Panc1 (cell line): ENCODE results near the gene GSC2. TPM values are rescaled to one million over a fixed set of nuclear protein-coding genes. Genes with fewer than 3 reads are reported as not detected.

Experiments used
- ATAC-seq: fragments of 200-7000 bp; cut with Tn5 transposase; 2 replicates; pipeline ENCODE4 v1.9.1; 2020; ENCODE audit warnings: mild to moderate bottlenecking, moderate library complexity
- BruUV-seq: library from RNA; stranded (reverse); fragments of 400-500 nt; replicated peaks from 2 replicates; lab custom pipeline; 2021; lab: Mats Ljungman, UMichigan
- CTCF ChIA-PET: fragments of 300-600 bp; sonication (Branson Sonifier 250); formaldehyde crosslinking; loops from one replicate; lab custom pipeline; 2022; ENCODE audit warnings: antibody characterized with exemption; lab: Charles Lee
- POLR2A ChIA-PET: fragments of 300-600 bp; sonication (Branson Sonifier 250); formaldehyde crosslinking; loops from one replicate; lab custom pipeline; 2022; ENCODE audit warnings: antibody characterized with exemption; lab: Charles Lee
- DNase-seq: peaks from one replicate; pipeline ENCODE4 v3.0.0-alpha.2; 2010; ENCODE audit warnings: low read depth, low spot score
- H3K27ac ChIP-seq: 2 replicates; pipeline ENCODE4 v1.5.1; 2011; ENCODE audit warnings: mild to moderate bottlenecking, low read length, inconsistent platforms
- H3K27me3 ChIP-seq: fragments of 200-500 bp; sonication (Bioruptor generic); 2 replicates; pipeline ENCODE4 v1.6.0; 2014; ENCODE audit warnings: low read length, inconsistent platforms; ENCODE audit not compliant: control insufficient read depth, insufficient read depth
- H3K36me3 ChIP-seq: fragments of 200-500 bp; sonication (Bioruptor generic); 2 replicates; pipeline ENCODE4 v1.5.1; 2014; ENCODE audit warnings: inconsistent platforms, mild to moderate bottlenecking, low read length, moderate library complexity; ENCODE audit not compliant: control insufficient read depth, insufficient read depth
- H3K4me1 ChIP-seq: 2 replicates; pipeline ENCODE4 v1.5.1; 2011; ENCODE audit warnings: inconsistent platforms, mild to moderate bottlenecking, low read length, moderate library complexity; ENCODE audit not compliant: control insufficient read depth, insufficient read depth
- H3K4me3 ChIP-seq, 2 experiments: 2 replicates each; pipeline ENCODE4 v1.5.1; 2011 to 2012; ENCODE audit warnings: low read depth in 2 of 2, low read length in 2 of 2, mild to moderate bottlenecking in 2 of 2, inconsistent platforms in 1 of 2, moderate library complexity in 1 of 2
- H3K9me3 ChIP-seq: fragments of 200-500 bp; sonication (Bioruptor generic); 2 replicates; pipeline ENCODE4 v1.5.1; 2014; ENCODE audit warnings: low read depth, mild to moderate bottlenecking, inconsistent platforms, low read length, moderate library complexity; ENCODE audit not compliant: control insufficient read depth, insufficient read depth
- POLR2AphosphoS5 ChIP-seq: IDR thresholded peaks from 2 replicates; pipeline ENCODE4 v1.6.1; 2012; ENCODE audit warnings: mild to moderate bottlenecking, low read depth, low read length, moderate library complexity
- SIN3A ChIP-seq: IDR thresholded peaks from 2 replicates; pipeline ENCODE4 v1.6.1; 2012; ENCODE audit warnings: low read depth, mild to moderate bottlenecking, low read length, moderate library complexity, borderline replicate concordance; ENCODE audit not compliant: insufficient read depth
- TCF7L2 ChIP-seq: IDR thresholded peaks from 2 replicates; pipeline ENCODE4 v1.6.1; 2011; ENCODE audit warnings: mild to moderate bottlenecking, low read depth, low read length, inconsistent platforms
- in situ Hi-C: cut with HindIII; loops from 2 replicates; pipeline ENCODE4 v1.10.0; 2016; ENCODE audit warnings: low sequenced_read_pairs, low pct_unique_long_range_greater_than_20kb
- intact Hi-C: fragments of 100-400 bp; cut with micrococcal nuclease; formaldehyde crosslinking; loops from one replicate; pipeline ENCODE4 v1.10.0; 2022; ENCODE audit not compliant: unreplicated experiment
- total RNA-seq: library from RNA; stranded (reverse); gene quantifications from one replicate; pipeline ENCODE4 v1.2.1, GENCODE V29; 2021; ENCODE audit not compliant: unreplicated experiment
- TF ChIP-seq, protein P1 (sequence below), 2 experiments: IDR thresholded peaks; 2 replicates each; pipeline ENCODE4 v1.6.1; 2011 to 2012; ENCODE audit warnings: low read depth in 2 of 2, control low read depth in 1 of 2, low read length in 1 of 2, mild to moderate bottlenecking in 1 of 2, moderate library complexity in 1 of 2; ENCODE audit not compliant: insufficient read depth in 1 of 2
- TF ChIP-seq, protein P2 (sequence below): fragments of 450-650 bp; IDR thresholded peaks from 2 replicates; pipeline ENCODE4 v1.5.1; 2017; ENCODE audit warnings: mild to moderate bottlenecking

Gene GSC2
- total RNA-seq, 1 experiment from 2014 or later, result 0.23 TPM

DNA sequence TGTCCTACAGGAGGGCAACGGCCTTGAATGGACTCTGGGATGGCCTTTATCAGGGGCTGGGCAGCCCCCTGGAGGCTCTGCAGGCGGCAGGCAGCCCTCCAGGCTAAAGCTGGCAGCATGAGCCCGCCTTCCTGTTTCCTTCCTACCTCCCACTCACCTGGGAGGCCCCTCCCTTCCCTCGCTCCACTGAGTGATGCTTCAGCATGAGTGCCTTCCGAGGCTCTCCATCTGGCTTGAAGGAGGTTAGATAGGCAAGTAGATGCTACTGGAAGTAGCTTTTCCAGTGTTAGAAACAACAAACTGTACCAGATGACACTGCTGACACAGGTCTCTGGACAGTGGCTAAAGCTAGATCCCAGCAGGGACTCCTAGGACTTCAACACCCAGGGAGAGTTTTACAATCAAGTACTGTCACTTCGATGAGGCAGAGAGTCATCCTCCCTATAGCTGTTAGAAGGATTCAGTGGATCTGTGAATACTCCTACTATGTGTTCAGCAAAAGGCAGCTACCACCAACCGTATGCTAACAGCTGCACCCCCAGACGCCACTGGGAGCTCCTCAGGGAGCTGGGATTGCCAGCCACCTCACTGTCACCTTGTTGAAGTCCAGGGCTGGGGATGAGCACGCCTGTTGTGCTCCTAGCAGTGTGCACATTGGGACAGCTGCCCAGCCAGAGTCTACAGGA lies 32.5 kb upstream of the GSC2 start:
- Histone ChIP-seq H3K9me3 (no peaks in the 10 kb centered on the region), H3K27me3 (no peaks in the 10 kb centered on the region), H3K36me3 (no peaks in the 10 kb centered on the region; the same call in 1 of the 2 replicates), H3K4me3 (no peak overlapping the region), H3K4me1 (no peaks in the 10 kb centered on the region; the same call in 1 of the 2 replicates), H3K27ac (no peak overlapping the region)
- ChIA-PET CTCF (no interaction called here), POLR2A (no interaction called here)
- DNase-seq, result no peak
- TF ChIP-seq, protein P1, sequence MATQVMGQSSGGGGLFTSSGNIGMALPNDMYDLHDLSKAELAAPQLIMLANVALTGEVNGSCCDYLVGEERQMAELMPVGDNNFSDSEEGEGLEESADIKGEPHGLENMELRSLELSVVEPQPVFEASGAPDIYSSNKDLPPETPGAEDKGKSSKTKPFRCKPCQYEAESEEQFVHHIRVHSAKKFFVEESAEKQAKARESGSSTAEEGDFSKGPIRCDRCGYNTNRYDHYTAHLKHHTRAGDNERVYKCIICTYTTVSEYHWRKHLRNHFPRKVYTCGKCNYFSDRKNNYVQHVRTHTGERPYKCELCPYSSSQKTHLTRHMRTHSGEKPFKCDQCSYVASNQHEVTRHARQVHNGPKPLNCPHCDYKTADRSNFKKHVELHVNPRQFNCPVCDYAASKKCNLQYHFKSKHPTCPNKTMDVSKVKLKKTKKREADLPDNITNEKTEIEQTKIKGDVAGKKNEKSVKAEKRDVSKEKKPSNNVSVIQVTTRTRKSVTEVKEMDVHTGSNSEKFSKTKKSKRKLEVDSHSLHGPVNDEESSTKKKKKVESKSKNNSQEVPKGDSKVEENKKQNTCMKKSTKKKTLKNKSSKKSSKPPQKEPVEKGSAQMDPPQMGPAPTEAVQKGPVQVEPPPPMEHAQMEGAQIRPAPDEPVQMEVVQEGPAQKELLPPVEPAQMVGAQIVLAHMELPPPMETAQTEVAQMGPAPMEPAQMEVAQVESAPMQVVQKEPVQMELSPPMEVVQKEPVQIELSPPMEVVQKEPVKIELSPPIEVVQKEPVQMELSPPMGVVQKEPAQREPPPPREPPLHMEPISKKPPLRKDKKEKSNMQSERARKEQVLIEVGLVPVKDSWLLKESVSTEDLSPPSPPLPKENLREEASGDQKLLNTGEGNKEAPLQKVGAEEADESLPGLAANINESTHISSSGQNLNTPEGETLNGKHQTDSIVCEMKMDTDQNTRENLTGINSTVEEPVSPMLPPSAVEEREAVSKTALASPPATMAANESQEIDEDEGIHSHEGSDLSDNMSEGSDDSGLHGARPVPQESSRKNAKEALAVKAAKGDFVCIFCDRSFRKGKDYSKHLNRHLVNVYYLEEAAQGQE (IDR thresholded peaks at IDR 0.05; ENCODE audit: insufficient read depth in 1 of 2, low read depth in 2 of 2, low read length in 1 of 2), result no peak
- no peak for TF ChIP-seq POLR2AphosphoS5
- TF ChIP-seq, protein P2, sequence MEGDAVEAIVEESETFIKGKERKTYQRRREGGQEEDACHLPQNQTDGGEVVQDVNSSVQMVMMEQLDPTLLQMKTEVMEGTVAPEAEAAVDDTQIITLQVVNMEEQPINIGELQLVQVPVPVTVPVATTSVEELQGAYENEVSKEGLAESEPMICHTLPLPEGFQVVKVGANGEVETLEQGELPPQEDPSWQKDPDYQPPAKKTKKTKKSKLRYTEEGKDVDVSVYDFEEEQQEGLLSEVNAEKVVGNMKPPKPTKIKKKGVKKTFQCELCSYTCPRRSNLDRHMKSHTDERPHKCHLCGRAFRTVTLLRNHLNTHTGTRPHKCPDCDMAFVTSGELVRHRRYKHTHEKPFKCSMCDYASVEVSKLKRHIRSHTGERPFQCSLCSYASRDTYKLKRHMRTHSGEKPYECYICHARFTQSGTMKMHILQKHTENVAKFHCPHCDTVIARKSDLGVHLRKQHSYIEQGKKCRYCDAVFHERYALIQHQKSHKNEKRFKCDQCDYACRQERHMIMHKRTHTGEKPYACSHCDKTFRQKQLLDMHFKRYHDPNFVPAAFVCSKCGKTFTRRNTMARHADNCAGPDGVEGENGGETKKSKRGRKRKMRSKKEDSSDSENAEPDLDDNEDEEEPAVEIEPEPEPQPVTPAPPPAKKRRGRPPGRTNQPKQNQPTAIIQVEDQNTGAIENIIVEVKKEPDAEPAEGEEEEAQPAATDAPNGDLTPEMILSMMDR, result no peak
- TF ChIP-seq TCF7L2, result no peak
- TF ChIP-seq SIN3A, result no peak
- BruUV-seq, result no TSS peak
- intact Hi-C loops, result no loop called here
- ATAC-seq, result no peak
- in situ Hi-C loops, result no loop called here

DNA sequence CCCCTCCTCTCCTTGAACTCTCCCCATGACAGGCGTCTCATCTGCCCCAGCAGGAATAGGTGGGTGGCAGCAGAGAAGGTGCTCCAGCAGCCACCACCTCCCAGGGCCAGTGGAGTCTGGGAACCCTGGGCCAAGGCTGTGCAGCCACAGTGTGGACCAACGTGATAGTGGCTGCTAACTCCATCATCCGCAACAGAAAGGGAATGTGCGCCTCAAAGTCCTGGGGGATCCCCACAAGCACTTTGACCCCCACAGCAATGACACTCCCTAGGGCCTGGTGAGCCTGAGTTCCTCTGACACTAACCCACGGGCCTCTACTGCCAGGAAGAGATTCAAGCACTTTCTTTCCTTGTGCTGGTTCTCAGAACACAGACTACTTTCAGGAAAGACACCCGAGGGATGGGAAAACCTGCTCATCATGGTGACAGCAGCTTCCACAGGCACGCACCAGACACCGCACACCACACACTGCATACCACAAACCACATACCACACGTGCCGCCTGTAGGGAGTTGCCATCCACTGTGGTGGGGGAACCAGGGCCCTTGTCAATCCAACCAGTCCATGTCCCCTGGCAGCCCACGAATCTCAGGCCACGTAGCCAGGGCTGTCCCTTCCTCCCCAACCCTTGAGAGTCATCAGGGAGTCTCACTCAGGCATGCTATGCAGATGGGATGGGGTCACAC lies 31.8 kb upstream of the GSC2 start:
- Histone ChIP-seq H3K27me3 (no peaks in the 10 kb centered on the region), H3K27ac (no peak overlapping the region), H3K4me3 (no peak overlapping the region), H3K4me1 (peaks cover 3% of the 10 kb centered on the region), H3K9me3 (no peaks in the 10 kb centered on the region), H3K36me3 (no peaks in the 10 kb centered on the region; the same call in 1 of the 2 replicates)
- DNase-seq (no peak), ATAC-seq (no peak)
- TF ChIP-seq POLR2AphosphoS5 (no peak), TCF7L2 (no peak), SIN3A (no peak)
- TF ChIP-seq, protein P1 (IDR thresholded peaks at IDR 0.05; ENCODE audit: insufficient read depth in 1 of 2, low read depth in 2 of 2, low read length in 1 of 2), result no peak
- TF ChIP-seq, protein P2, result no peak
- POLR2A ChIA-PET, result no interaction called here
- no TSS peak for BruUV-seq
- in situ Hi-C loops, result no loop called here
- CTCF ChIA-PET, result no interaction called here
- intact Hi-C loops, result no loop called here
